Stimulated activated CD8-positive, alpha-beta memory T cell treated with anti-CD3 and anti-CD28 coated beads, Interleukin-15, amount 100 ng/mL, for 1 hour (primary cell): Measurements from ENCODE around the gene RPS6KA4.
"Not testable (repeated sequence)": the region's sequence is repeated elsewhere in the genome, so short reads cannot be mapped to it uniquely, and the experiment has no call there.

ENCODE experiments used
- DNase-seq: peaks from one replicate; pipeline ENCODE4 v3.0.0-alpha.2; 2020; ENCODE audit warnings: low read depth

Gene RPS6KA4

DNA sequence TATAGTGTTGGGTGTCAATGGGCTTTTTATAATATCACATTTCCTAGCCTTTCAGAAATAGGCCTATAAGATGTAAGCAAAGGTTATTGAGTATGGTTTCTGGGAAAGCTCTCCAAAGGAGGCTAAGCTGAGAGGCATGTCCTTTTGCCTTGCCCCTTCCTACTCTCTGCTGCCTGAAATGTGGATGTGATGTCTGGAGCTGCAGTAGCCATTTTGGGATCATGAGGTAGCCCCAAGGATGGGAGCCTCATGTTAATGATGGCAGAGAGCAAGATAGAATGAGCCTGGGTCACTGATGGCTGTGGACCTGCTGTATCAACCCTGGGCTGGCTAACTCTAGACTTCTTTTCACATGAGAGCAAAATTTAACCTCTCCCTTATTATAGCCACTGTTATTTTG is 29.0 kb downstream of the RPS6KA4 start:
- DNase-seq = no peak

GRCh38 chr11:64388894-64389293 is 29.9 kb downstream of the RPS6KA4 start:
- DNase-seq = no peak

DNA sequence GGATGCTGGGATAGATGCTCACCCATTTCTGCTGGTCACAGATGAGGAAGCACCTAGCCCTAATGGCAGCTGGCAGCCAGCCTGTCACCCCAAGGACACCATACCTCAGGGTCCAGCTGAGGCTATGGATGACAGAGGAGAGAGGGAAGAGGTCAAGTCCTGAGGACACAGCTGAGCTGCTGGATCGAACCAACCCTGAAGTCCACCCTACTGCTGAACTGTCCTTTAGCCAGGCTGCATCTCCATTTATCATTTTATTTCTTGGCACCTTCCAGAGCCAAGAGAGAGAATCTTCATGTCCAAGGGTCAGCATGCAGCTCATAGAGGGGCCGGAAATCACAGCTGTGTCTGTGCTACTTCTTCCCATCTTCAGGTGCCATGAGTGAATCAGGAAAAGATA is 30.9 kb downstream of the RPS6KA4 start:
- no peak for DNase-seq

DNA sequence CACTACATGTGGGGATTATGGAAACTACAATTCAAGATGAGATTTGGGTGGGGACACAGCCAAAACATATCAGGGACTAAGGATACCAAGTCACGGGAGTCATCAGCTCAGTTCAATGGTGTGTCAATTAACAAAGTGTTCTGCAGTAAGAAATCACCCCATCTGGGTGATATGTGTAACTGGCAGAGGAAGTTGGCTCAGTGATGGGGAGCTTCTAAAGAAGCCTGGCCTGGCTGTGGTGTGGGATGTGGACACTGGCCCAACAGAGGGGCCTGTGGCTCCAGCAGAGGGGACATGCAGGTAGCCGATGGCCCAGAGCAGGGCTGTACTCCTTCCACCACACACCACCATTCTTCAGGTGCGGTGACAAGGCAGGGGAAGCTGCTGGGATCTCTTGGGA is 31.6 kb downstream of the RPS6KA4 start:
- no peak for DNase-seq

DNA sequence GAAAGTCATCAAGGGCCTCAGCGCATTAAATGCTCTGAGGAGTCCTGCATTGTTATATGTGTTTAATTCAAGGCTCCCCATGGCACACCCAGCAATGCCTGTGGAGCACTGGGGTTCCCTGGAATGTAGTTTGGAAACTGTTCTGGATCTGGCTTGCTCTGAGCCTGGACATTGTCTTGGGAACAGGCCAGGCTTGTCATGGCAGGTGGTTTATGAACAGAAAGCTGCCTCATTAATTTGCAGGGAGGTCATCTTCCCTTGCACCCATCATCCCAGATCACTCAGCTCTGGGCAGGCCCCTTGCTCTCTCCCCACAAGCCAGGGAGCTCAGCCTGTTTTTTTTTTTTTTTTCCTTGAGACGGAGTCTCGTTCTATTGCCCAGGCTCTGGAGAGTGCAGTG is 32.9 kb downstream of the RPS6KA4 start:
- DNase-seq = no peak

GRCh38 chr11:64395545-64396078 is 36.6 kb downstream of the RPS6KA4 start:
- DNase-seq = no peak

GRCh38 chr11:64396079-64396591 is 37.2 kb downstream of the RPS6KA4 start:
- DNase-seq = no peak

- no peak for DNase-seq
These were observed 41.1 kb downstream of the RPS6KA4 start for GRCh38 chr11:64400102-64400501.

DNA sequence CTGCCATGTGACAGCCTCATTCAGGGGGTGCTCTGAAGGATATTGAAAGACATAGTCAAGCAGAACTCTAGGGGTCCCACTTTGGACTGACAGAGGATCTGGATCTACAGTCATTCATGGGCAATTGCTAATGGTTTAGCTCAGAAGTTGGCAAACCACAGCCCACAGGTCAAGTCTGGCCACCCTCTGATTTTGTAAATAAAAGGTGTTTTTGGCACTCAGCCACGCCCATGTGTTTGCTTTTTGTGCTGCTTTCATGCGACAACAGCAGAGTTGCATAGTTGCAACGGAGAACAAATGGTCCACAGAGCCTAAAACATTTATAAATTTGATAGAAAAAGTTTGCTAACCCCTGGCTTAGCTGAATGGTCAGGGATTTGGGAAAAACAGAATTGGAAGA is 41.7 kb downstream of the RPS6KA4 start:
- no peak for DNase-seq

DNA sequence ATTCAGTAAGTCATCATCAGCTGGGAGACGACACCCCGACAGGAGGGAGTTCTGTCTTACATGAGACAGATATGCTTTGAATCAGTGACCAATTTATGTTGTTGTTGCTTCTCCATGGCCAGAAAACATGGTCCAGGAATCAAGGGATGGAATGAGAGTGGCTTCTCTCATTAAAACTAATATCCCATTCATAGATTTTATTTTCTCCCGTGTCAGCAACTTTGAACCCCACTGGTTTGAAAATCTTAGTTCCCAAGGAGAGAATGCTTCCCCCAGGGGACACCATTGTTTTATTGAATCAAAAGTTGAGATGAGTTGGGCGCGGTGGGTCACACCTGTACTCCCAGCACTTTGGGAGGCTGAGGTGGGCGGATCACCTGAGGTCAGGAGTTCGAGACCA is 42.8 kb downstream of the RPS6KA4 start:
- DNase-seq = no peak

DNA sequence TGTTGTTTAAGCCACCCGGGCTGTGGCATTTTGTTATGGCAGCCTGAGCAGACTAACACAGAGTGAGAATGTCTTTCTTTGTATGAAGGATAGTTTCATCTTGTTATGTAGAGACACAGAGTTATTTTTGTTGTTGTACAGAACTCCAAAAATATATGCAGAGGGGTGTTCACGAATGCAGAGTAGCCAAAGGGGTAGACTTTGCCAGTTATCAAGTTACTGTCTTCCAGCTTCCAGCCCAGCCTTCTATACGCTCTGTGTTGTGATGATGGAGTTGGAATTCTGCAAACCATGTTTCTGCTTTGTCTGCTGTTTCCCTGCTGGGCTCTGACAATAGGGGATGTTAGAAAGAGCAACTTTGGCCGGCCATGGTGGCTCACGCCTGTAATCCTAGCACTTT is 44.1 kb downstream of the RPS6KA4 start:
- no peak for DNase-seq

- DNase-seq = no peak
These were observed 47.4 kb downstream of the RPS6KA4 start for GRCh38 chr11:64406221-64406946.

DNA sequence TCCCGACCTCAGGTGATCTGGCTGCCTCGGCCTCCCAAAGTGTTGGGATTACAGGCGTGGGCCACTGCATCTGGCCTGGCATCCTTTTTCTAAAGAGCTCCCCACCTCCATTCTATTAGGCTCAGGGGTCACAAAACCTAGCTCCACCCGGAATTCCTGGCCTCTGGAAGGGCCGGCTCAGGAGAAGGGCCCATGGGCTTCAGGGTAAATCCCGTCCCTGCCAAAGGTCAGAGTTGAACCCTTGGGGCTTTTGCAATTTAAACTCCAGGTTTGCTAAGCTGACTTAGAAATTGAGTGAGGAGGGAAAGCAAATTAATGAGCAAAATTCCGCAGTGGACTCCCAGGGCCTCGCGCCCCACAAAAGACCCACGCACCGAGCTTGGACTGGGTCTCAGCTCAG is 48.3 kb downstream of the RPS6KA4 start:
- no peak for DNase-seq

DNA sequence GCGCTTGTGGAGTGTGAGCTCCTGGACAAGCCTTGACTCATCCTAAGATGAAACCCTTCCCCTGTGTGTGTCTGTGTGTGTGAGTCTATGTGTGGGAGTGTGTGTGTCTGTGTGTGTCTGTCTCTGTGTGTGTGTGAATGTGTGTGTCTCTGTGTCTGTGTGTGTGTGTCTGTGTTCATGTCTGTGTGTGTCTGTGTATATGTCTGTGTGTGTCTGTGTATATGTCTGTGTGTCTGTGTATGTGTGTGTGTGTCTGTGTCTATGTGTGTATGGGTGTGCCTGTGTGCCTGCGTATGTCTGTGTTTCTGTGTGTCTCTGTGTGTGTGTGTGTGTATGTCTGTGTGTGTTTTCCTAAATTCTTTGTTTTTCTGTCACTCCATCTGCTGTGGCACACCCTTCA is 48.7 kb downstream of the RPS6KA4 start:
- DNase-seq = no peak

DNA sequence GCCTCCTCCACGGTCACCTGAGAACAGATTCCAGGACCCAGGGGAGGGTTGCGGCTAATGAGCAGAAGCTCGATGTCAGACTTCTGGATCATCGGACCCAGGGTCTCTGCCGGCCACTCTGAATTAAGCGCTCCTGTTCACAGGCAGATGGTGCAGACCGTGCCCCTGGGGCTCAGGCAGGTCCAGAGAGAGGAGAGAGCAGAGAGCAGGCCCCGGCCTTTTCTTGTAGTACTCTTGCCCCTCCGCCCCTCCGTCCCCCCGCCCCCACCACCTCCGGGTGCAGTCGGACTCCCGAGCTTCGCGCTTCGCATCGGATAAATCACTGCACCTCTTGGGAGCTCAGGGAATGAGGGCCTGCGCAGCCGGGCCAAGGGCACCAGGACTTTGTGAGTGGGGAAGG is 50.3 kb downstream of the RPS6KA4 start:
- DNase-seq = no peak

GRCh38 chr11:64409707-64410403 is 50.9 kb downstream of the RPS6KA4 start:
- no peak for DNase-seq

DNA sequence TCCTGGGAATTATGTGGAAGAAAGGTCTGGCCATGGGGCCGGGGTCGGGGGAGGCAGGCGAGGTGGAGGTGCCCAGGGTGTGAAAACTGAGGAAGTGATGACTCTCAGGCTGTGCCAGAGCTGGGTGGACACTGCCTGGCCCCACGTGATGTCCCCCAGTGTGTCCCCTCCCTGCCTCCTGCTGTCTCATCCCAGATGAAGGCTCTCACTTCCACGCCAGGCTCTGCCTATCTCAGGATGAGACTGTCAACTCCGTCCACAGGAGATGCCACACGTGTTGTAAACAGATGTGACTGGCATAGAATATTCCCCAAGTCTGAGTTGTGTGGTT is 51.4 kb downstream of the RPS6KA4 start:
- DNase-seq = no peak

DNA sequence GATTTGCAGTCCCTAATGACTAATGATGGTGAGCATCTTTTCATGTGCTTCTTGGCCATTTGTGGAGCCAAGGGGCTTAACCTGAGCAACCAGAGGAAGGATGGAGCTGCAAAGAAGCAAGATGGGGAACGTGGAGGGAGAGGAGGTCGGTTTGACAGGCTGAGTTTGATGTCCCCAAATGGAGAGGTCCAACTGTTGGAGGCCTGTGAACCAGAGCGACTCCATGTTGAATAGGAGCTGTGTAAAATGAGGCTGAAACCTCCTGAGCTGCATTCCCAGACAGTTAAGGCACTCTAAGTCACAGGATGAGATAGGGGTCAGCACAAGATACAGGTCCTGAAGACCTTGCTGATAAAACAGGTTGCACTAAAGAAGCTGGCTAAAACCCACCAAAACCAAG is 54.5 kb downstream of the RPS6KA4 start:
- DNase-seq = no peak

DNA sequence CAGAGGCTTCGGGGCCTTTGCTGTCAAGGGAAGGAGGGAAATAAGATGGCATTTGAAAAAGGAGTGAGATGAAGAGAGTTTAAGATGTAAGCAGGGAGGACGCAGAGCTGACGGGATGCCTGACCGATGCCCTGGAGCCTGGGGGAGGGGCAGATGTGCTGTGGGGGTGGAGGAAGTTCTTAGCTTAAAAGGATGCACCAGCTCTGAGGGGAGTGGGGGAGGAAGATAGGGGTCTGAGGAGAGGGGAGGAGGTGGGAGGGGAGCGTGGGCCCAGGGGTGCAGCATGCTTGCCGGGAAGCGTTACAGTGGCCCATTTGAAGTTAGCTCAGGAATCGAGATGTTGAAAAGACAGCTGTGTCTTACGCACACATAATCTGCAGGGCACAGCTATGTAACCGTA is 56.3 kb downstream of the RPS6KA4 start:
- no peak for DNase-seq

GRCh38 chr11:64415996-64416728 is 57.2 kb downstream of the RPS6KA4 start:
- DNase-seq = no peak

DNA sequence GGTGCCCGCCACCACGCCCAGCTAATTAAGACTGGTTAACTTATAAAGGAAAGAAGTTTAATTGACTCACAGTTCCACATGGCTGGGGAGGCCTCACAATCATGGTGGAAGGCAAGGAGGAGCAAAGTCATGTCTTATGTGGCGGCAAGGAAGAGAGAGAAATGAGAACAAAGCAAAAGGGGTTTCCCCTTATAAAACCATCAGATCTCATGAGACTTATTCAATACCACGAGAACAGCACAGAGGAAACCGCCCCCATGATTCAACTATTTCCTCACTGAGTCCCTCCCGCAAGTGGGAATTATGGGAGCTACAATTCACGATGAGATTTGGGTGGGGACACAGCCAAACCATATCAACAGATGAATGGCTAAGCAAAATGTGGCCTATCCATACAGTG is 59.3 kb downstream of the RPS6KA4 start:
- DNase-seq = not testable (repeated sequence)

DNA sequence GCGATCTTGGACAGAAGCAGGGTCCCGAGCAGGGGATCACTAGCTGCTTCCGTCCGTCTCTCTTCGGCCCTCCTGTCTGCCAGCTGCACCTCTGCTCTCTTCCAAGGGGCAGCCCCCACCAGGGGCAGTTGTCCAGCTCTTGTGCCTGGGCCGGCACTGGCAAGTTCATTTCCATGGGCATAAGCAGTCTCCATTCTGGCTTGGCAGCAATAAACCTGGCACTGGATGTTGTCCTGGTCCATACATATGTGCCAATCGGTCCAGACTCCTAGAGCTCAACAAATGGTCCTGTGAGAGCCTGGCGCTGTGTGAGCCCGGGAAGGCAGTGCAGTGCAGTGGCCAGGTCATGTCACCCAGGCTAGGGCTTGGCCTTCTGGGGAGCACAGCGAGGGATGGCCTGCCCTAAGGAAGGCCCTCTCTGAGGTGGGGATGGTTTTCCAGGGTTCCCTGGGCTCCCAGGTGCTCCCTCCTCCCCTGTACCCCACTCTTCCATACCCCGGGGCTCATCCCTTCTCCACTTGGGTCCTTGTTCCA is 60.4 kb downstream of the RPS6KA4 start:
- DNase-seq = no peak
